ENCODE results near the gene TNFRSF8. TPM values are rescaled to one million over a fixed set of nuclear protein-coding genes. Genes with fewer than 3 reads are reported as not detected.

The TNFRSF8 gene
- total RNA-seq, 4 donors from 2014 or later: 0.18 to 1.2 (median 0.76) TPM; not detected in 1

GRCh38 chr1:12109901-12110300 lies 46.8 kb downstream of the TNFRSF8 start:
- 20 to 80% methylated on average over 1 of the region's 10 CpGs for WGBS, 2 donors
- DNase-seq: no peak
- Histone ChIP-seq H3K4me3 (no peak overlapping the region), H3K36me3 (no peaks in the 10 kb centered on the region), H3K27me3 (peaks cover 0 to 36% (median 0%) of the 10 kb centered on the region in 4 donors), H3K4me1 (no peaks in the 10 kb centered on the region), H3K9me3 (no peaks in the 10 kb centered on the region), H3K27ac (no peak overlapping the region)
- TF ChIP-seq, protein P1, sequence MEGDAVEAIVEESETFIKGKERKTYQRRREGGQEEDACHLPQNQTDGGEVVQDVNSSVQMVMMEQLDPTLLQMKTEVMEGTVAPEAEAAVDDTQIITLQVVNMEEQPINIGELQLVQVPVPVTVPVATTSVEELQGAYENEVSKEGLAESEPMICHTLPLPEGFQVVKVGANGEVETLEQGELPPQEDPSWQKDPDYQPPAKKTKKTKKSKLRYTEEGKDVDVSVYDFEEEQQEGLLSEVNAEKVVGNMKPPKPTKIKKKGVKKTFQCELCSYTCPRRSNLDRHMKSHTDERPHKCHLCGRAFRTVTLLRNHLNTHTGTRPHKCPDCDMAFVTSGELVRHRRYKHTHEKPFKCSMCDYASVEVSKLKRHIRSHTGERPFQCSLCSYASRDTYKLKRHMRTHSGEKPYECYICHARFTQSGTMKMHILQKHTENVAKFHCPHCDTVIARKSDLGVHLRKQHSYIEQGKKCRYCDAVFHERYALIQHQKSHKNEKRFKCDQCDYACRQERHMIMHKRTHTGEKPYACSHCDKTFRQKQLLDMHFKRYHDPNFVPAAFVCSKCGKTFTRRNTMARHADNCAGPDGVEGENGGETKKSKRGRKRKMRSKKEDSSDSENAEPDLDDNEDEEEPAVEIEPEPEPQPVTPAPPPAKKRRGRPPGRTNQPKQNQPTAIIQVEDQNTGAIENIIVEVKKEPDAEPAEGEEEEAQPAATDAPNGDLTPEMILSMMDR (IDR thresholded peaks at IDR 0.05): no peak
- no peak for TF ChIP-seq POLR2A (IDR thresholded peaks at IDR 0.05)
- intact Hi-C loops (cut with DNase I): no loop called here

GRCh38 chr1:12111741-12112140 lies 48.6 kb downstream of the TNFRSF8 start:
- intact Hi-C loops (cut with DNase I): no loop called here
- WGBS, 2 donors: 82 to 91% methylated on average over 11 to 14 of the region's 14 CpGs
- no peak for DNase-seq

GRCh38 chr1:12112711-12113161 lies 49.6 kb downstream of the TNFRSF8 start:
- no peak overlapping the region for H3K4me3 ChIP-seq
- no peak for DNase-seq
- no peaks in the 10 kb centered on the region for H3K4me1 ChIP-seq
- H3K36me3 ChIP-seq: no peaks in the 10 kb centered on the region
- TF ChIP-seq, protein P1 (IDR thresholded peaks at IDR 0.05): no peak
- no peak for TF ChIP-seq POLR2A (IDR thresholded peaks at IDR 0.05)
- intact Hi-C loops (cut with DNase I): no loop called here
- 55 to 71% methylated on average over 2 to 4 of the region's 5 CpGs for WGBS, 2 donors
- H3K27ac ChIP-seq: peak overlapping the region in 1 of 4 donors; percentile 6
- peaks cover 0 to 12% (median 0%) of the 10 kb centered on the region in 4 donors for H3K27me3 ChIP-seq
- no peaks in the 10 kb centered on the region for H3K9me3 ChIP-seq

More at GRCh38 chr1:12111741-12112140, 48.6 kb downstream of the TNFRSF8 start:
- Histone ChIP-seq H3K4me3 (no peak overlapping the region), H3K9me3 (no peaks in the 10 kb centered on the region), H3K4me1 (no peaks in the 10 kb centered on the region), H3K36me3 (no peaks in the 10 kb centered on the region), H3K27ac (no peak overlapping the region), H3K27me3 (peaks cover 0 to 19% (median 0%) of the 10 kb centered on the region in 4 donors)
- TF ChIP-seq, protein P1 (IDR thresholded peaks at IDR 0.05): no peak
- TF ChIP-seq POLR2A (IDR thresholded peaks at IDR 0.05): no peak

DNA sequence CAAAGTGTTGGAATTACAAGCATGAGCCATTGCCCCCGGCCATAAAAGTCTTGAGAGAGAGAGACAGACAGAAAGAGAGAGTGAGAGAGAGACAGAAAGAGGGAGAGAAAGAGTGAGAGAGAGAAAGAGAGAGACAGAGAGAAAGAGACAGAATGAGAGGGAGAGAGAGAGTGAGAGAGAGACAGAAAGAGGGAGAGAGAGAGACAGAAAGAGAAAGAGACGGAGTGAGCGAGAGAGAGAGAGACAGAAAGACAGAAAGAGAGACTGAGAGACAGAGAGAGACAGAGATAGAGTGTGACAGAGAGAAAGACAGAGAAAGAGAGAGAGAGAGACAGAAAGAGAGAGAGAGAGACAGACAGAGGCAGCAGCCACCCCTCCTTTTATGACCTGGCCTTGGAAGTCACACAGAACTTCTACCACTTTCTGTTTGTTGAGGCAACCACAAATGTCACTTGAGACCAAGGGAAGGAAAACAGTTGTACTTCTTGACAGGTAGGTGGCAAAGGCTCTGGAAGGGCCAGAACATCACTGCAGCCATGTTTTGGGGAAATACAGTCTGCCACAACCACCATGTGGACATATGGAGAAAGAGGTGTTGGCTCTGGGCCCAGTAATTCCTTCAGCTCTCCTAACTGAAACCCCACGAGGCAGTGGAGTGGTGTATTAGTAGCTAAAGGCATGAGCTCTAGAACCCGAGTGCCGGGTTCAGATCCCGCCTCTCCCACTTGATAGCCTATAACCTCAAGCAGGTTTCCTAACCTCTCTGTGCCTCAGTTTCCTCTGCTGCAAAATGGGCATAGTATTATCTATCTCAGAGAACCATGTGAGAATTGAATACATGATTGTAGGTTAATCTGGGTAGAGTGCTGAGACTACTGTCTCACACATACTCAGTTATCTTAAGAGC lies 50.6 kb downstream of the TNFRSF8 start:
- H3K9me3 ChIP-seq: no peaks in the 10 kb centered on the region
- 73 to 75% methylated on average over 7 of the region's 7 CpGs for WGBS, 2 donors
- intact Hi-C loops (cut with DNase I): no loop called here
- no peaks in the 10 kb centered on the region for H3K36me3 ChIP-seq
- peak overlapping the region in 1 of 4 donors; percentile 6 for H3K27ac ChIP-seq
- H3K27me3 ChIP-seq: peaks cover 0 to 8% (median 0%) of the 10 kb centered on the region in 4 donors
- TF ChIP-seq, protein P1 (IDR thresholded peaks at IDR 0.05): no peak
- no peak for TF ChIP-seq POLR2A (IDR thresholded peaks at IDR 0.05)
- no peak overlapping the region for H3K4me3 ChIP-seq
- DNase-seq: no peak
- no peaks in the 10 kb centered on the region for H3K4me1 ChIP-seq

GRCh38 chr1:12114340-12114683 lies 51.2 kb downstream of the TNFRSF8 start:
- Histone ChIP-seq H3K4me1 (no peaks in the 10 kb centered on the region), H3K9me3 (no peaks in the 10 kb centered on the region), H3K27ac (no peak overlapping the region), H3K4me3 (no peak overlapping the region), H3K36me3 (no peaks in the 10 kb centered on the region), H3K27me3 (peaks cover 0 to 8% (median 0%) of the 10 kb centered on the region in 4 donors)
- DNase-seq: no peak
- 89 to 91% methylated on average over 6 of the region's 6 CpGs for WGBS, 2 donors
- no peak for TF ChIP-seq POLR2A (IDR thresholded peaks at IDR 0.05)
- TF ChIP-seq, protein P1 (IDR thresholded peaks at IDR 0.05): no peak
- intact Hi-C loops (cut with DNase I): no loop called here

Measured in esophagus squamous epithelium (tissue), 5 donors.